ENCODE results near the gene ARID3B.

ARID3B gene

DNA sequence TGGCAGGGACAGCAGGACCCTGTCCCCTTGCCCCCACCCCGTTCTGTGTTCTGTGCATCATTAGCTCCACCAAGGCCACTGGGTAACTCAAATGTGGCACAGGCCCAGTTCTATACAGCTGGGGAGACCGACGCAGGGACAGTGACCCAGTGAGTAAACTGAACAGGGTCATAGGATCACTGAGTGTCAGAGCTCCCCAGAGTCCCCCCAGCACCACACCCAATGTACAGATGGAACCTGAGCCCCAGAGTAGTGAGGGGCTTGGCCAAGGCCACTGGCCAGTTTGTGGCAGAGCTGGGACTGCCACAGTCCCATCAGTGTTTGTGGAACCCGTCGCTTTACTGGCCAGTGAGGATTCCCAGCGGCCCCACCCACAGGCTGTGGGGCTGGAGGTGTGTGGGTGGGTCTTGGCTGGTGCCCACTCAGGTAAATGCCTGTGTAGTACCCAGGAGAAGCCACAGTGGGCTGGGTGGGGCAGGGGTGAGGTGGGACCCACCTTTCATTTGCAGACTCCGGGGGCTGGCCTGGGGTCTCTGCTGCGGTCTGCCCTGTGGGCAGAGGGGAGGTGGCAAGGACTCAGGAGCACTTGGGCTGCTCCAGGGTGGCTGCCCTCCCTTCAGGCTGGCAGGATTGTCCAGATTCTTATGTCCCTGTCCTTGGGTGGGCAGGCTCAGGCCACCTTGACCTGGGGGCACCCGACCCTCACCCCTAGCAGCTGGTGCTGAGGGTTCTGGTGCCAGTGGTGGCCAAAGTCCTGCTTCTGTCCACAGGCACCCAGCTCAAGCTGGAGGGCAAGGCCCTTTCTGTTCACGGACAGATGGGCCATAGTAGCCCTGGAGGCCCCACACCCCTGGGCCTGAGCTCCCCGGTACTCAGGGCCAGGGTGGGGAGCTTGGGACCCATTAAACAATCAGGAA is 63.0 kb downstream of the ARID3B start:
- DNase-seq (ENCODE audit: low read depth): no peak

DNA sequence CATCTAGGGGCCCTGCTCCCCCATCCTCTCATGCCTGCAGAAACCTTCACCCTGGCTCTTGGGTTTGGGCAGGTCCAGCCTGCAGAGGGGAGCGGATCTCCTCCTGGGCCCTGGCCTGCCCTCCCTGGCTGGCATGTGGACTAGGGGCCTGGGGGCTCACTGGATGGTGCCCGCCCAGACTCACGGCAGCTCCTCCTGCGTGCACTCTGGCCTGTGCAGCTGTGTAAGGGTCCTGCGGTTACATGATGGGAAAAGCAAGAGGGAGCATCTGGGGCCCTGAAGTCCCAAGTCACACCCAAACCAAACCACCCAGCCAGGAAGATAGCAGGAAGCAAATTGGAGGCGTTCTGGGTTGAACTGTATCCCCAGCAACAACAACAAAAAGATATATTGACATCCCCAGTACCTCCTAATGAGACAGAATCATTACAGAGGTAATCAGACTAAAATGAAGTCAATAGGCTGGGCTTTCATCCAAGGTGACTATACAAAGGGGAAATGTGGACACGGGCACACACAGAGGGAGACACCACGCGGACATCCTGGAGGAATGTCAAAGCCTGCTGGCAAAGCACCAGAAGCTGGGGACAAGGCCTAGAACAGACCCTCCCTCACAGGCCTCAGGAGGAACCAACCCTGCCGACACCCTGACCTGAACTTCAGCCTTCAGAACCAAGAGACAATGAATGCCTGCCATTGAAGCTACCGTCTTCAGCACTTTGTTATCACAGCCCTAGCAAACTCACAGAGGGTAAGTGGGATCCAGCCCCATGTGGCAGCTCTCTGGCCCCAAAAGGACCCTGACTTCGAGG is 64.2 kb downstream of the ARID3B start:
- DNase-seq (ENCODE audit: low read depth): no peak

DNA sequence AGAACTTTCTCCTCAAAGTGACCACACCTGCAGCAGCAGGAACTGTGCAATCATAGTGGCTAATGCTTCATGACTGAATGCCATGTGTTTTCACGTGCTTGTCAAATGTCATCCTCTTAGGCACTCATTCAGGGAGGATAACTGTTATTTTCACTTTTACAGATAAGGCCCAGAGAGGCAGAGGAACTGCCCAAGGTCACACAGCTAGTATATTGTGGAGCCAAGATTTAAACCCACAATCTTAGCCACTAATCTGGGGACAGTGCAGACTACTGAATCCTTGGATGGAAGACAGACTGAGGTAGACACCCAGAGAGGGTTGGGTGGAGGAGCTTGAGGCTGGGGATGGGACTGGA is 64.8 kb downstream of the ARID3B start:
- no peak for DNase-seq (ENCODE audit: low read depth)

DNA sequence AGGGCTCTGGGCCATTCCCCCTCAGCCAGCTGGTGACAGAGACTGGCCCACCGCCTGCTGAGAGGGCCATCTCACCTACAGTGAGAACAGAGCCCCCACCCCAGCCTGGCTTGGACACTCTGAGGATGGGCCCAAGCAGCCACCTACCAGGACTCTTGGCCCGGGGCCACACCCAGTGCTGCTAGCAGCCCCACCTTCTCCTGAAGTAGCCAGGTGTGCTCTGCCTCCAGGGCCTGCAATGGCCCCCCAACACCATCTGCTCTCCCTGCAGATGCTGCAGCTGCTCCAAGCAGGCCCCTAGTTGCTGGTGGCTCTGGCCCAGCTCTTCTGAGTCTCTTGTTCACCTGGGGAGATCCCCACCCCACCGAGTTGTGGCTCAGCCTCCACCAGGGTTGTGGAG is 67.8 kb downstream of the ARID3B start:
- no peak for DNase-seq (ENCODE audit: low read depth)

DNA sequence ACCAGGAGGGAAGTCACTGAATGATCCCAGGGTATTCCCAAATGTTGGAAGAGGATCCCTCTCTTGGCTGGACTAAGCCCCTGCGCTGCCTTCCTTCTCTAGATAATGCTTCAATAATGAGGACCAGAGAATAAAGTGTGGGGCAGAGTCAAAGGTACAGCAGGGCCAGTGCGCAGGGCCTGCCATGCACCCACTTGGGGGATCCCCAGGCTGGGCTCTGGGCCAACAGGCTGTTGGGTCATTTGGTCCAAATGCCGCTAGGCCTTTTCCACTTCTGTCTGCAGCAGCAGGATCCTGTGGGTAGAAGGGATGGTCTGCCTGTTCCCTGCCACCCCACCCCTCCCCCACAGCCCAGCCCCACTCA is 68.9 kb downstream of the ARID3B start:
- no peak for DNase-seq (ENCODE audit: low read depth)

DNA sequence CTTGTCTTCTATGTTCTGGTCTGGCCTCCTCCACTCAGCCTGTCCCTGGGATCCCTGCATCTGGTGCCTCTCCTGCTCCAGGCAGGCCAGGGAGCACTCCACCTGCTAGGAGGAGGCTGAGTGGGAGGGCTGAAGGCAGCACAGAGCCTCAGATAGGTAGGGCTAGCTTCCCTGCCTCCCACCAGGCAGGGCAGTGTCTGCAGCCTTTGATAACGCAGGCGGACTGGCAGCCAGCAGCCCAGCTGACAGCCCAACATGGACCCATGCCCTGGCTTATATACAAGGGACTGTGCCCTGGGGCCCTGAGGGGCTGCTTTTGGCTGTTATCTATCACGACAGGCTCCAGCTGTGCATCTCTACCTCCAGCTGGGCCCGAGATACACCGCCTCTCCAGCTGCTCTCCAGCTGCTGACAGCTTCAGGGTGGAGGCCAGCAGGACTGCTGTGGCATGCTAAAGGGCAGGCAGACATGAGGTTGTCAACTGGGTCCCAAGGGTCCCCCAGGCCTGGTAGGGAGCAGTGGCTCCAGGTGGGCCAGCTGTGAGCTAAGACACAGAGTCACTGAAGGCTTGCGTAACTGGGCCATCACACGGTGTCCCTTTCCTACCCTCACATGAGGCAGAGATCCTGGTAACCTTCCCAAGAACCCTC is 69.4 kb downstream of the ARID3B start:
- no peak for DNase-seq (ENCODE audit: low read depth)

DNA sequence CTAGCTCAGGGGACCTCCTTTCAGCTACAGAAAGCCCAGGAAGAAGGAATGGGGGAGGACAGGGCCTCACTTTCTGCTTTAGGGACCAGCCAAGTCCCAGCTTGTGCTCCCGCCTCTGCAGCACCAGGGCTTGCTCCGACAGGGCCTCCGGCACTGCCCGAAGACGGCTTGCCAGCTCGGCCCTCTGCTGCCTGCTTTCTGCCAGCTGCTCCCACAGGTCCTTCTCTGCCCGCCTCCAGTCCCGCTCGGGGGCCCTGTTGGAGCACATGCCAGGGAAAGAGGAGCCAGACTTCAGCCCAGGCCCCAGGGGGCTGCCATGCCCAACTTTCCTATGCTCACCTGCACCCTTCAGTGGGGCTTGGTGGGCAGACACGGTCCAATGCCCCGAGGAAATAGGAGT is 70.3 kb downstream of the ARID3B start:
- DNase-seq (ENCODE audit: low read depth): no peak

DNA sequence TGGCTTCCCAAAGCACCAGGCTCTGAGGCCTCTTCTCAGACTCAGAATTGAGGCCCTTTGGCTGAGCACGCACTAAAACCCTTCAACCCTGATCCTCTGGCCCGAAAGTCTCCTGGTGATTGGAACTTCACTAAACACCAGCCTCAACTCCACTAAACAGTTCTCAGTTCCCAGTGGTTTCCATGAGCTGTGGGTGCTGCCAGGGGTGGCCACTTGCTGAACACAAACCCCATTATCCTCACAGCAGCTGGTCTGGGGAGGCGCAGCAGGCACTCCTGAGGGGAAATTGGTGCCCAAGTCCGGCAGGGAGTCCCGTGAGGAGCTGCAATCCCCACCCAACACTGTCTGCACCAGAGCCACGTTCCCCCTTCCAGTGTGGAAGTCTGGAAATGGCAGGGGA is 70.8 kb downstream of the ARID3B start:
- no peak for DNase-seq (ENCODE audit: low read depth)

DNA sequence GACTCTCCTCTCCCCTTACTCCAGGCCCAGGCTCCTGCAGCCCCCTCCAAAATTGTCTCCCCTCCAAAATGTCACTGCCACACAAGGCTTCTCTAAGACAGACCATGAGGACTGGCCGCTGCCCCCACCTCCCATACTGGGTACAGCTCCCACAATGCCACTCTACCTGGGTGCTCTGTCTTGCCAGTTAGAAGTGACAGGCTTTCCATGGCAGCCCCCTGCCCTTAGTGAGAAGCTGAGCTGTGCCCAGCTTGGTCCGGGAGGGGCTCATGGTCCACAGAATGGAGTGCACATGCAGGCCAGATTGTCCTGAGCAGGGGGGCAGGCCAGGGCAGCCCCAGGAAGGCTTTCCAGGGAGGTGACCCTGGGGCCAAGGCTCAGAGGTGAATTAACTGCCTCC is 71.7 kb downstream of the ARID3B start:
- DNase-seq (ENCODE audit: low read depth): no peak

DNA sequence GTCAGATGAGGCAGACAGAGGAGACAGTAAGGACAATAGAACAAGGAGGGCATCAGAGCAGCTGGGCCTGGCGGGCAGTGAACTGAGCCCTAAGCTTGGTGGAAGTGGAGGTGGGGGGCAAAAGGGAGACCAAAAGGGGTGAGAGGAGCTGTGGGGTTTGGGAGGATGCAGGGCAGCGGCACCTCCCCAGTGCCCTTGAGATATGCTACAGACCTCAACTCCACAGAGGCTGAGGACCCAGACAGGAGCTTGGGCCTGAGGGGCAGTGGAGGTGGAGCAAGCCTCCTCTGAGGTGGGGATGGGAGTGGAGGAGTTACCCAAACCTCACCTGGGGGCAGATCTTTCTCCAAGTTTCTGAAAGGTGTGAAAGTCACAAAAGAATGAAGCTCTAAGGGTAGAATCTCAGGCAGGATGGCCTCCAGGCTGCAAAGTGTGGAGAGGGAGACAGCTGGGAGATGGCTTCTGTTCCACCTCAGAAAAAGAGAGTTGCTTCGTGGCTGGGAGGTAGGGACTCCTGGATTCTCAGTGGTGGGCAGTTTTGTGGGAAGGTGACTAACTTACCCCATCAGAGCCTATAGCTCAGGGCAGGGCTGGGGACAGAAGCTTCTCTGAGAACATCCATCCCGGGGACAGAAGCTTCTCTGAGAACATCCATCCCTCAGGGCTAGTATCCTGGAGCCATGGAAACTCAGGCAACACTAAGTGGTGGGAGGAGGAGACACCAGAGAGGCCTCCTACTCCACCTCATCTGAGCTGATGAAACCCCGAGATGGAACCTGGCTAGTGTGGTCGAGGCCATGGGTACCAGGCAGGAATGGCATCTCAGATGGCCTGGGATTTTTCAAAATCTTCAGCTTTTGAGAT is 72.3 kb downstream of the ARID3B start:
- DNase-seq (ENCODE audit: low read depth): no peak

DNA sequence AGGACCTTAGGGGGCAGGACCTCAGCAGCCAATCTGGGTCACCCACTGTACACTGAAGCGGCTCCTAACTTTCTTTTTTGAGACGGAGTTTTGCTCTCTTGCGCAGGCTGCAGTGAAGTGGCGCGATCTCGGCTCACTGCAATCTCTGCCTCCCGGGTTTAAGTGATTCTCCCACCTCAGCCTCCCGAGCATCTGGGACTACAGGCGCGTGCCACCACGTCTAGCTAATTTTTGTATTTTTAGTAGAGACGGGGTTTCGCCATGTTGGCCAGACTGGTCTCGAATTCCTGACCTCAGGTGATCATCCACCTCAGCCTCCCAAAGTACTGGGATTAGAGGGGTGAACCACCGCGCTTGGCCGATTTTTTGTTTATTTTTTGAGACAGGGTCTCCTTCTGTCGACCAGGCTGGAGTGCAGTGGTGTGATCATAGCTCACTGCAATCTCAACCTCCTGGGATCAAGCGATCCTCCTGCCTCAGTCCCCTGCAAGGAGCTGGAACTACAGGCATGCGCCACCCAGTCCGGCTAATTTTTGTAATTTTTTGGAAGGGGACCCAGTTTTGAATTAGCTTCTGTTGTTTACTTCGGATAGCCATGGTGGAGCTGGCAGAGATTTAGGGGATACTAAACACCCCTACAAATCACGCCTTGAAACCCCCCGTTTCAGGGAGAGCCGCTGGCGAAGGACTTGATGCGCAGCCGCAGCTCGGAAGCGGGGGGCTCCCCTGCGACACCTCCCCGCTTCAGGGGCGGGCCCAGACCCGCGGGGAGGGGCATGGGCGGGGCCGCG is 73.1 kb downstream of the ARID3B start:
- DNase-seq (ENCODE audit: low read depth): no peak

DNA sequence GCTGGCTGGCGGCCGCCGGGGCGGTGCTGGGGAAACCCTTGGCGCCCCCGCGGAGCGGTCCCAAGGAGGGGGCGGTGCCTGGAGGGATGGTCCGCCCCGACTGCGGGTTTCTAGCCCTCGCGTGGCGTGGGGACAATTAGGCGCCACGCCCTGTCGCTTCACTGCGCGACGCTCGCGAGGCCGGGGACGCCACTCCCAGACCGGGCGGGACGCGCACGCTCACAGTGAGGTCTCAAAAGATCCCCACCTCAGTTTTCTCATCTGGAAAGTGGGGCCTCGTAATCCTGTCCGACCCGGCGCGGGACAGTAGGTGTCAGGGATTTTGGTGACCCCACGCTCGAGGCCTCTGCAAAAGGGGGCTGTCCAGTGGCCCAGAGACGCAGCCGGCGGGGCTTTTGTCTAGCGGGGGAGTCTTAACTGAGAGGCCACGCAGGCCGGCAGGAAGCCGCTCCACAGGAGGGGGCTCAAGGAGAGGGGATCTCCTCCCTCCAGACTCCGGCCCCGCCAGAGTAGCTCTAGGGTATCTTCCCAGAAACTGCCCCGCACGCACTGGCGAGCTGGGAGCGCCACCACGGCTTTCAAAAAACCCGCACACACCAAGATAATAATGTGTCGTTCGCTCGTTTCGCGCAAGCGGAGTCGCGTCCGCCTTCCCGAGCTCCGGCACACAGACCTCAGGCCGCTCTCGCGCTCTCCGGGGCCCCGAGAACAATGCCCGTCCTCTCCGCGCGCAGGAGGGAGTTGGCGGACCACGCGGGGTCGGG is 73.9 kb downstream of the ARID3B start:
- DNase-seq (ENCODE audit: low read depth): peak; percentile 43

DNA sequence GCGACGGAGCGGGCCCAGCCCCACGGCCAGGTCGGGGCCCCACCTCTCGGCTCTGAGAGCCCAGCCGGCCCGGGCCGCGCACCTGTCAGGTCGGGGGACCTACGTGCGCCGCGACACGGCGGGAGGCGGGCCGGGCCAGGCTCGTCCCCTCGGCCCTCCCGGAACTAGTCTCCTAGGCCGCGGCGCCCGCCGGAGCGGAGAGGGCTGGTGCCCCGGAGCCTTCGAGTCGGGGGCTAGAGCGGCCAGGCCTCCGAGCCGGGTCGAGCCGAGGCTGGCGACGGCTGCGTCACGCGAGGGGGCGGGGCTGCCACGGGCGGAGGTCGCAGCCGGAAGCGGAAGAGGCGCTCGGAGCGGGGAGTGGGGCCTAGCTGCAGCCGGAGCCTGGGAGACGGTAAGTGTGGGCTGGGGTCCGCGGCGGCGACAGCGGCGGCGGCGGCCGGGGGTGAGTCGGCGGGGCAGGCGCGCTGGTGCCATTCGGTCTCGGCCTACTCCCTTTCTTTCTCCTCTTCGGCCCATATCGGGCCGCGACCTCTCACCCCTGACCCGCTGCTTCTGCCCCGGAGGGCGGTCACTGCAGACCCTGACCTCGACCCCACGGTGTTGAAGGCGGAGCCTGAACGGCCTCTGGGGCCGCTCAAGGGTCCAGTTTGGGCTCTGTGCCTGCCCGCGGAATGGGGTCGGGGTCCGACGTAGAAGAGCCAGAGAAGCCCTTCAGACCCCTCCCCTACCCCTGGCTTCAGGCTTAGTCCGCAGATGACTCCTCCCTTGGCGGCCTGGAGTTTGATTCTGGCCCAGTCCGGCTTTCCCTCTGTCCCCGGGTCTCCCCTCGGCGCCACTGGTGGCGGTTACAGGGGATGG is 74.7 kb downstream of the ARID3B start, which contains the start of gene CLK3:
Gene CLK3, plus strand, starts transcription at position 329 of the 858 bp plus-strand sequence. CDS start 3,361 bp downstream, outside the sequence.
- peak; percentile 84 for DNase-seq (ENCODE audit: low read depth)

DNA sequence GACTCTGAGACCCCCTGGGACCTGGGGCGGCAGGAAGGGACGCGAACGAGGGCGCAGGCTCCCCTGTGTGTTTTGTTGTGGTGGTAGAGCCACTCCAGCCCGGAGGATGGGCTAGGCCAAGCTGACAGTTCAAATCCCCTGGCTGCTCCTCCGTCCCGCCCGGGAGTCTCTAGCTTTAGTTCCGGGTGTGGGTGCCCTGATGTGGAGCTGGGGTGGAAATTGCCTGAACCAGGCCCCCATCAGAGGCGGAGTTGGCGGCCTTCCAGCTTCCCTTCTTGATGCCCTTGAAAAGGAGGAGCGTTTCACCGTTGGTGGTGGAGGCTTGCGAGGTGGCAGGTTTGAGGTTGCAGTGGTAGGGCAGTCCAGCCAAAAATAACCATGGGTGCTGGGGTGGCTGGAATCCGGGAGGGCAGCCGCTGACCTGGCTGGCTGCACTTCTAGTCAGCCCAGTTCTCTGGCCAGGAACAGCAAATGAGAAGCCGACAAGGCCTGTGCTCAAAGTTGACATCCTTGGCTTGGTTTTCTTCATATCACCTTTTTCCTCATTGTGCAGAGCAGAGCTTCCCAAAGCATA is 75.4 kb downstream of the ARID3B start:
- peak; percentile 20 for DNase-seq (ENCODE audit: low read depth)

DNA sequence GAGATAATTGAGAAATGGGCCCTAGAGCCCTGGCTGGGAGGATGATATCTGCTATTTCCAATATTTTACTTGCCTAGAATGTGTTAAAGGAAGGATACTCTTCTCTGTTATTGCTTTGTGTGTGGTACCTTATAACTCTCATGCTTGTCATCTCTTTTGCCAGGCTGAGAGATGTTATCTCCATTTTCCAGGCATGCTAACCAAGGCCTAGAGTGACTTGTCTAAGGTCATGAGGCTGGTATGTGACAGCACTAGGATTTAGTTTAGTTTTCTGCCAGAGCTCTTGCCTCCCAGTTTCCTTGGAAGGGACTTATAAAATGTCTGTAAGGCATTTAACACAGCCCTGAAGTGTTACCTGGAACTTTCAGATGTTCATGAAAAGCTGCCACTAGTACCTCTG is 76.0 kb downstream of the ARID3B start:
- DNase-seq (ENCODE audit: low read depth): no peak

DNA sequence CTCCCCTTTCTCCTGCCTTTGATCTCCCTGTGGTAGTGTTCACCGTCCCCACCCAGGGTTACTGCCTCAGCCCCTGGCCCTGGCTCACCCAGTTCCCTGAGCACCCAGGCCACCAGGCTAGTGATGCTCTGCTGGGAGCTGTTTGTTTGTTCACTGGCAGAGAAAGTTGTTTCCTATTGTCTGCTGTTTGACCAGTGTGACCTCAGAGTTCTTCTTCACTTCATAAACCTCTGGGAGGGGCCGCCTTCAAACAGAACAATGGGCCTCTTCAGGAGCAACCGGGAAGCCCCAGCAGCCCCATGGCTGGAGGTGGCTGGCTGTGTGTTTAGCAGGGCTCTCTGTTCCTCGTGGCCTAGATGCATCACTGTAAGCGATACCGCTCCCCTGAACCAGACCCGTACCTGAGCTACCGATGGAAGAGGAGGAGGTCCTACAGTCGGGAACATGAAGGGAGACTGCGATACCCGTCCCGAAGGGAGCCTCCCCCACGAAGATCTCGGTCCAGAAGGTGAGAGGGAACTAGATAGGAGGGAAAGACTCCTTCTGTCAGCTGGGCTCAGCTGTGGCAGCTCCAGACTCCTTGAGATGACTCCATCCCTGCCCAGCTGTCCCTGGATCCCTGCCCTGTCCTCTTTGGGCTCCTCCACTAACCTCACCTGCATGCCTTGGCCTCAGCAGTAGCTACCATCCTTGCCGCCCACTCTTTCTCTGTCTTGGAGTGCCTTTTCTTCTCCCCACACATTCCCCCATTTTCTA is 78.0 kb downstream of the ARID3B start:
- no peak for DNase-seq (ENCODE audit: low read depth)

DNA sequence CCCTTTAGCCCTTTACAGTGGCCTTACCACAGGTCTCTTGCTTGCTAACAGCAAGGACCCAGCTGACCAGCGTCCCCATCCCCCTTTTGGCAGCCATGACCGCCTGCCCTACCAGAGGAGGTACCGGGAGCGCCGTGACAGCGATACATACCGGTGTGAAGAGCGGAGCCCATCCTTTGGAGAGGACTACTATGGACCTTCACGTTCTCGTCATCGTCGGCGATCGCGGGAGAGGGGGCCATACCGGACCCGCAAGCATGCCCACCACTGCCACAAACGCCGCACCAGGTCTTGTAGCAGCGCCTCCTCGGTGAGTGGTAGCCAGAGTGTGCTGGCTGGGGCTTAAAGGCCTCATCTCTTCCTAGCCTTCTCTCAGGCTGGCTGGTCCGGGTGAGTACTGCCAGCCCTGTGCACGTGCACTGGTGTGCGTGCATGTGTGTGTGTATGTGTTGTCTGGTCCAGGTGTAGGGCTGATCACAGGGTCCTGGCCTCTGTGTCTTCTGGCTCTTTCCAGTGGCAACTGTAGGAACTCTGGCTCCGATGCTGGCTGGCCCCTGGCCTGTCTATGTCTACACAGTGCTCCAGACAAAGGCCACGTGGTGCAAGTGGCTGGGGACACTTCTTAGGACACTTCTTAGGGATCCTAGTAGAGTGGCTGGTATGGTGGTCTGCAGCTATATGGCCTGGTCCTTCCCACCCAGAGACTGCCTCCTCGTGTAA is 79.1 kb downstream of the ARID3B start:
- no peak for DNase-seq (ENCODE audit: low read depth)

Measured in fibroblast of the conjunctiva (primary cell).